WTC11 (cell line): ENCODE measurements around the gene CD247.

ENCODE experiments used
- ATF2 ChIP-seq: sonication (generic); formaldehyde crosslinking; IDR thresholded peaks from 2 replicates; pipeline ENCODE4 v1.8.1; 2022; ENCODE audit warnings: low read depth, missing genetic modification reagents, borderline replicate concordance
- CBFB ChIP-seq: sonication (generic); formaldehyde crosslinking; IDR thresholded peaks from 2 replicates; pipeline ENCODE4 v1.8.1; 2022; ENCODE audit warnings: mild to moderate bottlenecking, low read depth, missing genetic modification reagents
- CTCF ChIP-seq: fragments of 200-600 bp; IDR thresholded peaks from 2 replicates; pipeline ENCODE4 v1.8.0; 2022; ENCODE audit warnings: antibody characterized with exemption
- HMGXB4 ChIP-seq: sonication (generic); formaldehyde crosslinking; IDR thresholded peaks from 2 replicates; pipeline ENCODE4 v1.8.1; 2023; ENCODE audit warnings: mild to moderate bottlenecking, moderate library complexity, missing genetic modification reagents
- IRF2 ChIP-seq: sonication (generic); formaldehyde crosslinking; IDR thresholded peaks from 2 replicates; pipeline ENCODE4 v1.8.0; 2022; ENCODE audit warnings: low read depth, missing genetic modification reagents, borderline replicate concordance
- JUN ChIP-seq: sonication (generic); formaldehyde crosslinking; IDR thresholded peaks from 2 replicates; pipeline ENCODE4 v1.8.0; 2023; ENCODE audit warnings: mild to moderate bottlenecking, missing genetic modification reagents
- MAX ChIP-seq: sonication (generic); formaldehyde crosslinking; IDR thresholded peaks from 2 replicates; pipeline ENCODE4 v1.8.0; 2022; ENCODE audit warnings: mild to moderate bottlenecking, missing genetic modification reagents
- NFE2L1 ChIP-seq: sonication (generic); formaldehyde crosslinking; IDR thresholded peaks from 2 replicates; pipeline ENCODE4 v1.8.1; 2023; ENCODE audit warnings: missing genetic modification reagents
- TEAD1 ChIP-seq: sonication (generic); formaldehyde crosslinking; IDR thresholded peaks from 2 replicates; pipeline ENCODE4 v1.8.0; 2022; ENCODE audit warnings: mild to moderate bottlenecking, missing genetic modification reagents
- ZNF281 ChIP-seq: sonication (generic); formaldehyde crosslinking; IDR thresholded peaks from 2 replicates; pipeline ENCODE4 v1.8.0; 2023; ENCODE audit warnings: mild to moderate bottlenecking, missing genetic modification reagents

- TF ChIP-seq CBFB (CRISPR knock-in tag), result no peak
- no peak for TF ChIP-seq ZNF281
- no peak for TF ChIP-seq CTCF
- TF ChIP-seq TEAD1 (CRISPR knock-in tag), result no peak
- TF ChIP-seq IRF2, result no peak
- no peak for TF ChIP-seq MAX
- no peak for TF ChIP-seq HMGXB4 (CRISPR knock-in tag)
- TF ChIP-seq ATF2 (CRISPR knock-in tag), result no peak
- no peak for TF ChIP-seq JUN
- TF ChIP-seq NFE2L1 (CRISPR knock-in tag), result no peak
Measured at GRCh38 chr1:167447521-167448136, 70.7 kb downstream of the CD247 start.
